ENCODE results near the gene TSHZ2.

The TSHZ2 gene

DNA sequence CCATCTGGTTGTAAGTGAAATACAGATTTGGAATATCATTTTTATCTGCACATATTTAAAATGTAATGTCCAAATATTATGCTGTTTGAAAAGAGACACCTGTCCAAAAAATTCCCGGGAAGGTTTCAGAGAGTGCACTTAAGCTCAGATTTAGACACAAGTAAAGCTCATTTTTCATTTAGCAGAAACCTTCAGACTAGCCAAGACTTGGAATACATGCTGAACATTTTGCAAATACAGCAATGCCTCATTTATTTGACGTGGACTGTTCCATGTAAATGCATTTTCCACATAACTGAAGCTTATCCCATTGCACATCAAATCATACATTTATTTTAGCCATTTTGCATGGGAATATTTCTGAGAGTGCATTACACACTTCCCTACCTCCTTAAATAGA, 340.8 kb downstream of the TSHZ2 start:
- Histone ChIP-seq H3K36me3 (ENCODE audit: control insufficient read depth in 1 of 2, insufficient read depth in 2 of 2, low read depth in 1 of 2, low read length in 2 of 2) (no peaks in the 10 kb centered on the region), H3K4ac (ENCODE audit: low read depth in 1 of 2, low read length in 2 of 2) (no peak overlapping the region), H3K9me3 (ENCODE audit: control insufficient read depth, low read length) (peaks cover 5% of the 10 kb centered on the region), H4K8ac (ENCODE audit: low read length) (no peak overlapping the region), H3K4me1 (ENCODE audit: control insufficient read depth, insufficient read depth, low read depth, low read length) (no peaks in the 10 kb centered on the region), H3K27ac (ENCODE audit: low read length, poor library complexity, severe bottlenecking) (no peak overlapping the region), H3K4me2 (ENCODE audit: low read length, poor library complexity, severe bottlenecking) (no peak overlapping the region), H3K79me1 (replicated peaks; ENCODE audit: low read length, poor library complexity, severe bottlenecking) (no peaks in the 10 kb centered on the region), H2BK12ac (ENCODE audit: low read length in 2 of 2) (no peak overlapping the region), H3K18ac (ENCODE audit: low read depth in 1 of 2, low read length in 2 of 2) (no peak overlapping the region), H3K4me3 (ENCODE audit: insufficient read depth in 1 of 2, low read depth in 1 of 2, low read length in 2 of 2) (no peak overlapping the region), H3K23ac (ENCODE audit: low read length in 2 of 2) (no peak overlapping the region), H2BK120ac (ENCODE audit: low read depth, low read length) (no peak overlapping the region), H2BK15ac (ENCODE audit: low read depth, poor library complexity, severe bottlenecking) (no peak overlapping the region), H4K91ac (ENCODE audit: low read length) (no peak overlapping the region), H2BK5ac (ENCODE audit: low read depth, low read length, poor library complexity, severe bottlenecking) (no peak overlapping the region), H3K9ac (ENCODE audit: low read length) (no peak overlapping the region), H3K27me3 (ENCODE audit: control insufficient read depth in 1 of 2, insufficient read depth in 1 of 2, low read length in 2 of 2) (no peaks in the 10 kb centered on the region), H2AK5ac (ENCODE audit: low read length, severe bottlenecking) (no peak overlapping the region), H3K14ac (ENCODE audit: low read length in 2 of 2) (no peak overlapping the region), H2AFZ (ENCODE audit: low read depth, low read length) (no peak overlapping the region)
- WGBS: 81% methylated on average over 2 of the region's 2 CpGs
- no peak for DNase-seq

DNA sequence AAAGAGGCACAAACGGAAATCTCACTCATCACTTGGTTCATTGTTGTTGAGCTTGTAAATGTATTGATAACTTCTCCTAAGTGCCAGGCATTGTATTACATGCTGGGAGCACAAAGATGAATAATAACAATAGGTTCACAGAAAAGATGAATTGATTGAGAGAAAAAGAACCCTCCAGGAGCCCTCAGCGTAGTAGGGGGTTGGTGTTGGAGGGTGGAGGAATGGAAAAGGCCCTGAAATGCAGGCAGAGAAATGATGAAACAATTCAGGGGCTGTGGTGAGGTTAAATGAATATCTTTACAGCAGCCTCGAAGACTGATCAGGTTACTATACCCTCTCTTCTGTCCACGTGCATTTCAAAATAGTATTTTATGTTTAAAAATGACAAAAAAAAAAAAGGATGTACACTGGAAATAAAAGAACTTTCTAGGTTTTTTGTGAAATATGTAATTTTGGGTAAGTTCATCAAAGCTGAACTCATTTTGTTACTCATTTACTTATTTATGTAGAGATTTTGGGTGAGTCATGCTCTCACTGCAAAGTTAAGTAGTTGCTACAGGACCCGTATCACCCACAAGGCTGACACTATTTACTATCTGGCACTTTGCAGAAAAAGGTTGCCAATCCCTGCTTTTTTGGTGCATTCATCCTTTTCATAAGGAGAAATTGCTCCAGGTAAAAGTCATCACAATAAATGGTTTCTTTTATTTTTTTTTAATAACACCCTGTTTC, 344.2 kb downstream of the TSHZ2 start:
- no peaks in the 10 kb centered on the region for H3K36me3 ChIP-seq (ENCODE audit: control insufficient read depth in 1 of 2, insufficient read depth in 2 of 2, low read depth in 1 of 2, low read length in 2 of 2)
- no peak overlapping the region for H3K27ac ChIP-seq (ENCODE audit: low read length, poor library complexity, severe bottlenecking)
- H3K4me3 ChIP-seq (ENCODE audit: insufficient read depth in 1 of 2, low read depth in 1 of 2, low read length in 2 of 2): no peak overlapping the region
- H3K4me2 ChIP-seq (ENCODE audit: low read length, poor library complexity, severe bottlenecking): no peak overlapping the region
- H3K4me1 ChIP-seq (ENCODE audit: control insufficient read depth, insufficient read depth, low read depth, low read length): no peaks in the 10 kb centered on the region
- no peaks in the 10 kb centered on the region for H3K27me3 ChIP-seq (ENCODE audit: control insufficient read depth in 1 of 2, insufficient read depth in 1 of 2, low read length in 2 of 2)
- WGBS: 61% methylated on average over 2 of the region's 5 CpGs
- H3K4ac ChIP-seq (ENCODE audit: low read depth in 1 of 2, low read length in 2 of 2): no peak overlapping the region
- DNase-seq: no peak
- no peaks in the 10 kb centered on the region for H3K79me1 ChIP-seq (replicated peaks; ENCODE audit: low read length, poor library complexity, severe bottlenecking)
- H4K91ac ChIP-seq (ENCODE audit: low read length): no peak overlapping the region
- H3K14ac ChIP-seq (ENCODE audit: low read length in 2 of 2): no peak overlapping the region
- H3K9ac ChIP-seq (ENCODE audit: low read length): no peak overlapping the region
- H2AK5ac ChIP-seq (ENCODE audit: low read length, severe bottlenecking): no peak overlapping the region
- no peak overlapping the region for H2AFZ ChIP-seq (ENCODE audit: low read depth, low read length)
- H3K18ac ChIP-seq (ENCODE audit: low read depth in 1 of 2, low read length in 2 of 2): no peak overlapping the region
- no peak overlapping the region for H2BK12ac ChIP-seq (ENCODE audit: low read length in 2 of 2)
- H3K9me3 ChIP-seq (ENCODE audit: control insufficient read depth, low read length): no peaks in the 10 kb centered on the region
- H2BK15ac ChIP-seq (ENCODE audit: low read depth, poor library complexity, severe bottlenecking): no peak overlapping the region
- H3K23ac ChIP-seq (ENCODE audit: low read length in 2 of 2): no peak overlapping the region
- H4K8ac ChIP-seq (ENCODE audit: low read length): no peak overlapping the region
- H2BK120ac ChIP-seq (ENCODE audit: low read depth, low read length): no peak overlapping the region
- no peak overlapping the region for H2BK5ac ChIP-seq (ENCODE audit: low read depth, low read length, poor library complexity, severe bottlenecking)

DNA sequence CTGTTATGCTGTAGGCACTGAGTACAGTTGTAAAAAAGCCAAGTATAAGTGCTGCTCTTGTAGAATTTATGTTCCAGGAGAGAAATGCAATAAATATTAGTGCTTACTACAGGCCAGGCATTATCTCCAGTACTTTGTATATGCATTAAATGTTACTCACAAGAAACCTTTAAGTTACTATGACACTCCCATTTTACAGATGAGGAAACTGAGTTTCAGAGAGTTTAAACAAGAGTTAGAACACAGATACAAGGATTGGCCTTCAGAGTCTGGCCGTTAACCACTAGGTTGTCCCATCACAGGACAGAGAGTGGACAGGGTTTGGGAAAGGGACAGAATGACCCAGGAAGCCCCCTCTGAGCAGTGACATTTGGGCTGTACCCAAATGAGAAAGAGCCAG, 347.0 kb downstream of the TSHZ2 start:
- H2AFZ ChIP-seq (ENCODE audit: low read depth, low read length): no peak overlapping the region
- no peak overlapping the region for H2AK5ac ChIP-seq (ENCODE audit: low read length, severe bottlenecking)
- H2BK5ac ChIP-seq (ENCODE audit: low read depth, low read length, poor library complexity, severe bottlenecking): no peak overlapping the region
- no peak overlapping the region for H3K9ac ChIP-seq (ENCODE audit: low read length)
- no peak overlapping the region for H3K23ac ChIP-seq (ENCODE audit: low read length in 2 of 2)
- H3K4me3 ChIP-seq (ENCODE audit: insufficient read depth in 1 of 2, low read depth in 1 of 2, low read length in 2 of 2): no peak overlapping the region
- no peaks in the 10 kb centered on the region for H3K9me3 ChIP-seq (ENCODE audit: control insufficient read depth, low read length)
- H2BK12ac ChIP-seq (ENCODE audit: low read length in 2 of 2): no peak overlapping the region
- no peak overlapping the region for H3K14ac ChIP-seq (ENCODE audit: low read length in 2 of 2)
- no peak overlapping the region for H3K27ac ChIP-seq (ENCODE audit: low read length, poor library complexity, severe bottlenecking)
- WGBS: 95% methylated on average over 1 of the region's 1 CpG
- H3K4ac ChIP-seq (ENCODE audit: low read depth in 1 of 2, low read length in 2 of 2): no peak overlapping the region
- no peaks in the 10 kb centered on the region for H3K4me1 ChIP-seq (ENCODE audit: control insufficient read depth, insufficient read depth, low read depth, low read length)
- no peaks in the 10 kb centered on the region for H3K79me1 ChIP-seq (replicated peaks; ENCODE audit: low read length, poor library complexity, severe bottlenecking)
- H3K18ac ChIP-seq (ENCODE audit: low read depth in 1 of 2, low read length in 2 of 2): no peak overlapping the region
- H4K91ac ChIP-seq (ENCODE audit: low read length): no peak overlapping the region
- no peaks in the 10 kb centered on the region for H3K27me3 ChIP-seq (ENCODE audit: control insufficient read depth in 1 of 2, insufficient read depth in 1 of 2, low read length in 2 of 2)
- no peak overlapping the region for H2BK120ac ChIP-seq (ENCODE audit: low read depth, low read length)
- H3K36me3 ChIP-seq (ENCODE audit: control insufficient read depth in 1 of 2, insufficient read depth in 2 of 2, low read depth in 1 of 2, low read length in 2 of 2): no peaks in the 10 kb centered on the region
- no peak overlapping the region for H2BK15ac ChIP-seq (ENCODE audit: low read depth, poor library complexity, severe bottlenecking)
- H4K8ac ChIP-seq (ENCODE audit: low read length): no peak overlapping the region
- H3K4me2 ChIP-seq (ENCODE audit: low read length, poor library complexity, severe bottlenecking): no peak overlapping the region
- no peak for DNase-seq

DNA sequence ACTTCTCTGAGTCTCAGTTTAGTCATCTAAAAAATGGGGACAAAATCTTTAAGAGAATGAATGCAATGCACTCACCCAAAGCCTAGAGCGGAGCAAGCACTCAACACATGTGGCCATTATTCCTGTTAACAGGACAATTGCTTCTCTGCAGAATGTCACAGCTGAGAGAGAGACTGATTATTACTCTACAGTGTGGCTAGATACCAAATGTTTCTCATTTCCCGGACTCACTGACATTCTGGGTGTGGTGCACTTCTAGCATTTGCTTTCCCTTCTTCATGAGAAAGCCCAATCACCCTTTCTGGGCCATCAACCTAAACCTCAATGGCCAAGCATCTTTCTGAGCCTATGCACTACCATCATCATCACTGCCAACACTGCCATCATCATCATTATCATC, 347.6 kb downstream of the TSHZ2 start:
- H3K9ac ChIP-seq (ENCODE audit: low read length): no peak overlapping the region
- H3K14ac ChIP-seq (ENCODE audit: low read length in 2 of 2): no peak overlapping the region
- no peak for DNase-seq
- H3K4me2 ChIP-seq (ENCODE audit: low read length, poor library complexity, severe bottlenecking): no peak overlapping the region
- no peak overlapping the region for H4K8ac ChIP-seq (ENCODE audit: low read length)
- no peak overlapping the region for H3K27ac ChIP-seq (ENCODE audit: low read length, poor library complexity, severe bottlenecking)
- H3K36me3 ChIP-seq (ENCODE audit: control insufficient read depth in 1 of 2, insufficient read depth in 2 of 2, low read depth in 1 of 2, low read length in 2 of 2): no peaks in the 10 kb centered on the region
- H3K4ac ChIP-seq (ENCODE audit: low read depth in 1 of 2, low read length in 2 of 2): no peak overlapping the region
- no peaks in the 10 kb centered on the region for H3K79me1 ChIP-seq (replicated peaks; ENCODE audit: low read length, poor library complexity, severe bottlenecking)
- no peak overlapping the region for H2BK5ac ChIP-seq (ENCODE audit: low read depth, low read length, poor library complexity, severe bottlenecking)
- no peak overlapping the region for H3K4me3 ChIP-seq (ENCODE audit: insufficient read depth in 1 of 2, low read depth in 1 of 2, low read length in 2 of 2)
- no peak overlapping the region for H2BK15ac ChIP-seq (ENCODE audit: low read depth, poor library complexity, severe bottlenecking)
- no peak overlapping the region for H3K18ac ChIP-seq (ENCODE audit: low read depth in 1 of 2, low read length in 2 of 2)
- no peaks in the 10 kb centered on the region for H3K4me1 ChIP-seq (ENCODE audit: control insufficient read depth, insufficient read depth, low read depth, low read length)
- no peak overlapping the region for H3K23ac ChIP-seq (ENCODE audit: low read length in 2 of 2)
- H2AFZ ChIP-seq (ENCODE audit: low read depth, low read length): no peak overlapping the region
- no peak overlapping the region for H2BK120ac ChIP-seq (ENCODE audit: low read depth, low read length)
- WGBS: 97% methylated on average over 2 of the region's 2 CpGs
- no peak overlapping the region for H2BK12ac ChIP-seq (ENCODE audit: low read length in 2 of 2)
- H2AK5ac ChIP-seq (ENCODE audit: low read length, severe bottlenecking): no peak overlapping the region
- no peaks in the 10 kb centered on the region for H3K9me3 ChIP-seq (ENCODE audit: control insufficient read depth, low read length)
- no peak overlapping the region for H4K91ac ChIP-seq (ENCODE audit: low read length)
- H3K27me3 ChIP-seq (ENCODE audit: control insufficient read depth in 1 of 2, insufficient read depth in 1 of 2, low read length in 2 of 2): no peaks in the 10 kb centered on the region

Data from mesenchymal stem cell (in vitro differentiated cells and primary cell).